ENCODE data around the gene NXN. TPM values are rescaled to one million over a fixed set of nuclear protein-coding genes. Genes with fewer than 3 reads are reported as not detected.
"Not testable (repeated sequence)": the region's sequence is repeated elsewhere in the genome, so short reads cannot be mapped to it uniquely, and the experiment has no call there.

Gene NXN
- polyA plus RNA-seq, 1 donor: 51.3 TPM

- DNase-seq (ENCODE audit: low read depth): no peak
Observed at GRCh38 chr17:830950-831349, 148.6 kb downstream of the NXN start.

- no peak for DNase-seq (ENCODE audit: low read depth)
Observed at GRCh38 chr17:830381-830780, 149.2 kb downstream of the NXN start.

GRCh38 chr17:829614-830013 lies 150.0 kb downstream of the NXN start:
- not testable (repeated sequence) for DNase-seq (ENCODE audit: low read depth)

- no peak for DNase-seq (ENCODE audit: low read depth)
Observed at GRCh38 chr17:828761-829160, 150.8 kb downstream of the NXN start.

GRCh38 chr17:826778-827177 lies 152.8 kb downstream of the NXN start:
- DNase-seq (ENCODE audit: low read depth): no peak

- no peak for DNase-seq (ENCODE audit: low read depth)
Observed at GRCh38 chr17:825216-825615, 154.4 kb downstream of the NXN start.

GRCh38 chr17:824378-824777 lies 155.2 kb downstream of the NXN start:
- no peak for DNase-seq (ENCODE audit: low read depth)

GRCh38 chr17:823501-823902 lies 156.1 kb downstream of the NXN start:
- DNase-seq (ENCODE audit: low read depth): no peak

GRCh38 chr17:819251-819650 lies 160.3 kb downstream of the NXN start:
- DNase-seq (ENCODE audit: low read depth): no peak

- DNase-seq (ENCODE audit: low read depth): no peak
Observed at GRCh38 chr17:814371-814770, 165.2 kb downstream of the NXN start.

- DNase-seq (ENCODE audit: low read depth): no peak
Observed at GRCh38 chr17:812638-813204, 166.9 kb downstream of the NXN start.

- no peak for DNase-seq (ENCODE audit: low read depth)
Observed at GRCh38 chr17:811051-811784, 168.4 kb downstream of the NXN start.

GRCh38 chr17:807523-808294 lies 171.9 kb downstream of the NXN start:
- no peak for DNase-seq (ENCODE audit: low read depth)

- no peak for DNase-seq (ENCODE audit: low read depth)
Observed at GRCh38 chr17:806781-807522, 172.6 kb downstream of the NXN start.

GRCh38 chr17:806346-806745 lies 173.2 kb downstream of the NXN start:
- DNase-seq (ENCODE audit: low read depth): no peak

GRCh38 chr17:805886-806285 lies 173.7 kb downstream of the NXN start:
- DNase-seq (ENCODE audit: low read depth): not testable (repeated sequence)

- DNase-seq (ENCODE audit: low read depth): no peak
Observed at GRCh38 chr17:804541-805435, 174.8 kb downstream of the NXN start.

- no peak for DNase-seq (ENCODE audit: low read depth)
Observed at GRCh38 chr17:802901-803881, 176.4 kb downstream of the NXN start.

GRCh38 chr17:802481-802880 lies 177.1 kb downstream of the NXN start:
- no peak for DNase-seq (ENCODE audit: low read depth)

- DNase-seq (ENCODE audit: low read depth): no peak
Observed at GRCh38 chr17:801660-802059, 177.9 kb downstream of the NXN start.

All from forelimb muscle (tissue), 1 donor.